Activated T-helper 1 cell treated with Interleukin-2 at 50 U/mL for 16 hours (primary cell): Measurements from ENCODE around the gene PPP1R14C.

Experiments
- DNase-seq: peaks from one replicate; pipeline ENCODE4 v3.0.0-alpha.2; 2020; ENCODE audit warnings: low read depth

PPP1R14C gene

DNA sequence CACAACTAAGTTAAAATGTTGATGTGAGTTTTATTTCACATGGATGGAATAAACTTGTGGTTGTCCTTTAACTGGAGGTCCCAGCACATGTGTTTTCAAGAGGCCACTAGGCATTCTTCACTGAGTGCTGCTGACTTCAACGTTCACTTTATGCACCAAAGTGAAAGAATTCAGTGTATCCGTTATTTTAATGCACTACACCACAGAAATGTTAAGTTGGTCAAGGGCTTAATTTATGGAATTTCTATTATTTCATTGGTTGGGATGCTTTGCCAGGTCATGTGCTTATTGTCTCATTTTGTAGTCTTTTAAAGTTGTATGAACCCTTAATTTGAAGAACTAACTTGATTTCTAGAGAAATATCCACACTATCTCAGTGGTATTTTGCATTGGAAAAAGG lies 106.4 kb downstream of the PPP1R14C start:
- no peak for DNase-seq

DNA sequence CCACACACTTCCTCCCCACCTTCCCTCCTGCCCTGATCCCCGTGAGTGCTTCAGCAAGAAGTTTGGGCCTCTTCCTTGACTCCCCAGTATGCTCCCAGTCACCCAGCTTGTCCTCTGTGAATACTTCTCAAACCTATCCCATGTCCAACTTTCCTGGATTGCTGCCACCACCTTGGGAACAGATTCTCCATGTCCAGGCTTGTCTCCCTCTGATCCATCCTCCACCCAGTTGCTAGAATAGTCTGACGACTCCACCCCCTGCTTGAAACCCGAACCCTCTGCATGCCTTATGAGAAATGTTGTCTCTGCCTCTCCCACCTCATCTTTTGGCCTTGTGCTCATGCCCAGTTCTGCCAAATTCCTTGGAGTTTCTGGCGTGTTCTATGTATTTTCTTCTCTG lies 108.0 kb downstream of the PPP1R14C start:
- DNase-seq: no peak

DNA sequence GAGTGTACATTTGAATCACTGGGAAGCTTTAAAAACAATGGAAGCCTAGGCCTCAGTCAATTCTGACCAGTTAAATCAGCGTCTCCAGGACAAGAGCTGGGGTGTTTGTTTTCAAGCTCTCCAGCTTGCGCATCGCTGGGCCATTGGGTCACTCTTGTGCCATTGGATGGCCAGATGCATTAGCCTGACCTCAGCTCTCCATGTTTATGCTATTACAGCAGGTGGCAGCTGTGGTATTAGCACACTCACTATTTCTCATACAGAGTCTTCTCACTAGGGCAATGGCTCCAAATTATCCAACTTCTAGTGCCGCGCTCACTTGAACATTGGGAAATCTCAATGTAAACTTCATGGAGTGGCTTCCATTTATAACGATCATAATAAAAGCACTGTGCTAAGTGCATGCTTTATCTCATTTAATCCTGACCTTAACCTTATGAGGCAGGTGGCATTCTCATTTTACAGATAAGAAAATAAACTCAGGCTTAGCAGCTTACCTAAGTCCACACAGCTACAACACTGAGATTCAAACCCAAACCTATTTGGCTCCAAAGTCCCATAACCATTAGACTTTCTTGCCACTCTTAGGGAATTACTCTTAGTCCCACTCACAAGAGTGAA lies 108.8 kb downstream of the PPP1R14C start:
- DNase-seq: no peak

DNA sequence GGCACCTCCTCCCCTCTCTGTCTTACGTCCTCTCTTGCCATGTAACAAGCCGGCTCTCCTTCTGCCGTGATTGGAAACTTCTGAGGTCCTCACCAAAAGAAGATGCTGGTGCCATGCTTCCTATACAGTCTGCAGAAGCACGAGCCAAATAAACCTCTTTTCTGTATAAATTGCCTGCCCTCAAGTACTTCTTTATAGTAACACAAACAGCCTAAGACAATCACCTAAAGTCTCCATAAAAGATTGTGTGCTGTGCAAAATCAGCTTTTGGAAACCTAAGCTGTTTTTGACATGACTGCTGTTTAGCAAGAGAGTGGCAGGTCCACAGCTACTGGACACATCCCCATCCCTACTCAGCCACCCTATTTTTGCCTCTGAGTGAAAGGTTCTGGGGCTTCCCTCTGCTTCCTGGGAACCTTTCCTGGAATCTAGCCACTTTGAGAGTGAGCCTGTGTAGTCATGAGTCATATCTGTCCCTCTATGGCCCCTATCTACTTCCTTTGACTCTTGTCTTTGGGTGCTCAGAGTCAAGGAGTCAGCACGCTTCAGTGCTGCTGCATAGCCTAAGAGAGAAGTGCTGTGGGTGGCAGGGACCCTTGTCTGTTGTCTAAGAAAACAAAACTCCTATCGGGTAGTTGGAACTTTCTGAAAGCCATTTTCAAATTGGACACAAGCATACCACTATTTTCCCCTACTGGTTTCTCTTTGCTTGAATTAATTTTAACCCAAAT lies 110.0 kb downstream of the PPP1R14C start:
- DNase-seq: no peak

DNA sequence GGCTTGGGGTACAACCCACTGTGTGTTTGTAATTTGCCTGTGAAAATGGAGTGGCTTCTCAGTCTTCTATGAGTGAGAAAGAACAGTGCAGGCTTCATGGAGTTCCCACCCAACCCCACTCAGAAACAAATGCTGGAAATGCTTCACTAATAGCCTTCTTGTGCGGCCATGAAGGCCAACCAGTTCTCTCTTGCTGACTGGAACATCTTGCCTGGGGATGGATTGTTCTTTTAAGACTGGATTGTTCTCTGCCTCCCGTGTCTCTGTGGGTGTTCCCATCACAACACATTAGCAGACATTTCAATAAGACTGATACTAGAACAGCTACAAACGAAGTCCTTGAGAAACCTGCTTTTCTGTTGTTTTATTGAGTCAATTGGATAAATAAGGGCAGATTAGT lies 110.6 kb downstream of the PPP1R14C start:
- no peak for DNase-seq

DNA sequence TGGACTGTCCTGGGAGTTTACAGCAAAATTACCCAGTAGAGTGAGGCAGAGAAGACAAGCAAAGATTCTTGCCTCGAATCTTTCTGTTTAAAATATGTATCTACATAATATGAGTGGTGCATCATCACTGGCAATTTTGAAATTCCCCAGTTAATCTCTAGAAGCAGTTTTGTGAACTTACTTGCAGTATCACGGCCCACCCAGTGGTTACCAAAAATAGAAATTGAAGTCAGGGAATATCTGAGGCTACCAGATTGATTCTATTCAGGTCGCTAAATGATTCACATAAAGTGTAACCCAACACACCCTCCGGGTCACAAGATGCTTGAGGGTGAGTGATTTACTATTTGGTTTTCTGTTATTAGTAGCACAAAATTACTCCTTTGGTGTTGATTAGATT lies 111.9 kb downstream of the PPP1R14C start:
- no peak for DNase-seq

DNA sequence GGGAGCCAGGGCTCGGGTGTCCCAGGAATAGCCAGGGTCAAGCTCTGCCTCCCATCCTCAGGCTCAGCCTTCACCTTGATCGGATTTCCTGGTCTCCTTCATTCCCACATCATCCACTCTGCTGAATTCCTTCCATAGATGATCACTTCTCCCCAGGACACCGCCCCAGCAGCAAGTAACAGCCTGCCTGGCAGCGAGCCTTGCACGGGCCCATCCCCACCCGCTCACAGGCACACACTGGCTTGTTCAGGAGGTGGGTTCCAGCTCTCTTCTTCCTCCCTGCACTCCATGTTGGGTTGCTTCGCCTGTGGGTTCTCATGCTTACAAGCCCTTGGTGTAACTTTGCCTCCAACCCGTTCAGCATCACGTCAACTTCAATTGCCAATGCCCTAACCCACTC lies 113.0 kb downstream of the PPP1R14C start:
- DNase-seq: no peak

DNA sequence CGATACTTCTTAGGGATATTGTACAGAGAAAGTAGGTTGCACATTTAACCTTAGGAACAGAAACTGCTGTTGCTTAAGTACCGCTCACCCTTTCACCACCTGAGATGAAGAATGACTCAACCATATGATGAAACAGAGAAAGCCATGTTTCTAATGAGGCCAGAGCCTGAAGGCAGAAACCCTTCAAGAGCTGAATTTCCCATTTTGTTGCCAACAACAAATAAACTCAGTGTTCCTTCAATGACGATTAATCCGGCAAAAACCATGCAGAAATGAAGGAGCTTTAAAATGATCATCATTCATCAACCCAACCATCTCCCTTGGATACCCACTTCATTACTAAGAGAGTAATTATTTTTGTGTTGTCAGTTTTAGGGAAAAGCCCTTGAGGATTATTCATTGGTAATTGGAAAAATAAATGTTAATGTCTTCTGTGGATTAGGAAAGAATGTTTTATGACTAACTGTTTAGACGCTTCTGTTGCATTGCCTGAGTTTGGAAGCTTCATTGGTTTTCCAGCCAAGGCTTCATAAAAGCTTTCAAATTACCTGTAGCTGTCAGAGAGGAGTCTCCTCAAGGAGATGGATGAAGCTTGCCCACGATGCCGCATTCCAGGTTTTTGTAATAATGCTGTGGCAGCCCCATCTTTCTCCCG lies 113.9 kb downstream of the PPP1R14C start:
- no peak for DNase-seq

DNA sequence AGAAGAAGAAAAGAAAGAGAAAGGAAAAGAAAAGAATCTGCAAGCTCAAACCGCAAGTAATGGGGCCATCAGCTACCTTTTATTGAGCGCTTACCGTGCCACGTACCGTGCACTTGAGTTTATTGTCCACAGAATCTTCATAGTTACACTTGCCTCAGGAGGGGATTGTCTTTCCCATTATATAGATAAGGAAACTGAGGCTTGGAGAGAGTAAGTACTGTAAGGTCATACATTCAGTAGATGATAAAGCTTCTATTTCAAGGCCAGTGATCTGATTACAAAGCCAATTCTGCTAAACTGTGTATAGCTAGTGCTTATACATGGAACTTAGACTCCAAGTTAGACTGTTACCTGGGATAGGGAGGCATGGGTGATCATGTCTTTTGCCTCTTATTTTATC lies 115.5 kb downstream of the PPP1R14C start:
- no peak for DNase-seq

DNA sequence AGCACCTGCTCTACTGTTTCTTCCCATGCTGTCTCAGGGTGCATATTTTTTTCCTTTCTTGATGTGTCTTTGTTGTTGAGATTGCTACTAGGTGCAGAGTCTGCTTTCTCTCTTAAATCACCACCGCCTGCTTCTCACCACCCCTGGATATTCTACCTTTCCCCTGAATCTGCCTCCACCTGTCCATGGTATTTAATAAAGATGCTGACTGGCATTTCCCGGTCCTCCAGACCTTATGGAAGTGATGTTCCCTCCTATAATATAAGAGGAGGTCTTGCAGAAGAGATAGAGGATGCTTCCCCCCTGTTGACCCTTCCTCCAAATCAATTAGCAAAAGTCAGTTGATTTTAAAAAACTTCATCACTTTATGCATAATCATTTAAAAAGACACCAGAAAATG lies 118.1 kb downstream of the PPP1R14C start:
- no peak for DNase-seq

DNA sequence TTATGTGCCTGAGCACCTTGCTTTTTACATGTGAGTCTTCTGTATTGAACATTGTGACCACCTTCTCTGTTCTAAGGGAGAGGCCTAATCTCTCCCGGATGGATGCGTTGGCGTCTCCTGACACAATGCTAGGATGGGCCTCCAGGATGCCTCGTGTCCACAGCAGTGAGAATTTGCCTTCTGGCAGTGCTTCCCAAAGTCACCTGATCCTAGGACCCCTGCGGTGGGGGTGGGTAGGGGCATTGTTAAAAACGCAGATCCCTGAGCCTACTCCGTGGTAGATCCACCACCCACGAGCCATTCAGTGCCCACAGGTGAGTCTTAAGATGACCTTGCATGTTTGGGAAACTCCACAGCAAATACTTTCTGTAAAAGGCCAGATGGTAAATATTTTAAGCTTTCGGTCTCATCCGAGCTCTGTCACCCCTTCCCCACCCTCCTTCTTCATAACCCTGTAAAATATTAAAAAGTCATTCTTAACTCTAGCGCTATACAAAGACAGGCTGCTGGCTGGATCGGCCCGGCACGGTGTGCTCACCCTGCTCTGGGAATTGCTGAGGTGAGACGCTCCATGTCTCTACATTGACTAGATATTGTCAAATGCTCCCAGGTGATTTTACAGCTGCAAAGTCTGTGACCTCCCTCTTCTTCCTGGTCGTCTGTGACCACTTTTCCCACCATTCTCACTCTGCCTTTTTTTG lies 119.3 kb downstream of the PPP1R14C start:
- DNase-seq: no peak

DNA sequence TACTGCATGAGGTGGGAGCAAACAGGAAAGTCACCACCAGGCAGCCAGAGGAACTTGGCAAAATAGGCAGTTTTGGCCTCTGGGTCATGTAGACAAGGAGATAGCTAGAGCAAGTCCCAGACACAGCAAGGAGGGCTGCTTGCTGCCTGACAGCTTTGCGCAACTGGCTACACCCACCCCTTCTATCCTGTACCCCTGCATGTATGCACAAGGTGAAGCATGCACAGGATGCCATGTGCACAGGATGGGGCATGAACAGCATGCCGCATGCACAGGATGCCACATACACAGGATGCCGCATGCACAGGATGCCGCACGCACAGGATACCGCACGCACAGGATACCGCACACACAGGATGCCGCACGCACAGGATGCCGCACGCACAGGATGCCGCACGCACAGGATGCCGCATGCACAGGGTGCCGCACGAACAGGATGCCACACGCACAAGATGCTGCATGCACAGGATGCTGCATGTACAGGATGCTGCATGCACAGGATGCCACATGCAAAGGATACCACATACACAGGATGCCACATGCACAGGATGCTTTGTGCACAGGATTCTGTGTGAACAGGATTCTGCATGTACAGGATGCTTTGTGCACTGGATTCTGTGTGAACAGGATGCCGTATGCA lies 121.0 kb downstream of the PPP1R14C start:
- DNase-seq: peak; percentile 3

DNA sequence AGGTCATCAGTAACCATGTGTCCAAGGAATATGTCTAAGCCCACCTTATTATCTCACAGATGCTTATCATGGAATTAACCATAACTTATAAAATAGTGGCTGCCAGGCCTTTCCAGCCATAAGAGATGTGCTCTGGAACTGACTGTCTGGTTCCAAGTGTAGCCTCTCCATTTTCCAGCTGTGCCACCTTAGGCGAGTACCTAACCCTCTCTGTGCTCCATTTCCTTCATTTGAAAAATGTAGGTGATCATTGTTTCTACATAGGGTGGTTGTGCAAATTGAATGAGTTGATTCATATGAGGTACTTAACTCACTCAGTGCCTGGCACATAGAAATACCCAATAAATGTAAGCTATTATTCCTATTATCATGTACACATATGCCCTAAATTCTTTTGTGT lies 123.5 kb downstream of the PPP1R14C start:
- DNase-seq: no peak

DNA sequence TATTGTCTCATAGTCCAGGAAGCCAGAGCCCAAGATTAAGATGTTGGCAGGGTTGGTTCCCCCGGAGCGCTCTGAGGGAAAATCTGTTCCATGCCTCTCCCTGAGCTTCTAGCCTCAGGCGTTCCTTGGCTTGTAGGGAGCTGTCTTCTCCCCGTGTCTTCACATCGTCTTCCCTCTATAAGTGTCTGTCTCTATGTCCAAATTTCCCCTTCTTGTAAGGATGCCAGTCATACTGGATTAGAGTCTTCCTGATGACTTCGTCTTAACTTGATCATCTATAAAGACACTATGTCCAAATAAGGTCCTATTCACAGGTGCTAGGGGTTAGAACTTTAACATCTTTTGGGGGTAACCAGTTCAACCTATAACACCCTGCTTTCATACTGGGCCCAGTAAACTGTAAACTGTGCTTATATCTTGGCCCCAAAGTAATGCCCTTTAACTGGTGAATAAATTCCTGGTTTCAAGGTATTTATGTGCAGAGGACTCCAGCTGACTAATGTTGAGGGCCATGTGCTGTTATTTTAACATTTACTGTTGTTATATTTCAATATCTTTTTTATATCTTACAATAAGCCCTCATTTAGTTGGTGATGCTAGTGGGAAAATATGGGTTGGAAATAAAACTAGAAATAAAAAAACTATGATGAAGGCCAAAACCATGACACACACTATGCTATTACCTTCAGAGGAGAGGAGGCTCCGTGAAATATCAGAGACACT lies 124.3 kb downstream of the PPP1R14C start:
- no peak for DNase-seq

DNA sequence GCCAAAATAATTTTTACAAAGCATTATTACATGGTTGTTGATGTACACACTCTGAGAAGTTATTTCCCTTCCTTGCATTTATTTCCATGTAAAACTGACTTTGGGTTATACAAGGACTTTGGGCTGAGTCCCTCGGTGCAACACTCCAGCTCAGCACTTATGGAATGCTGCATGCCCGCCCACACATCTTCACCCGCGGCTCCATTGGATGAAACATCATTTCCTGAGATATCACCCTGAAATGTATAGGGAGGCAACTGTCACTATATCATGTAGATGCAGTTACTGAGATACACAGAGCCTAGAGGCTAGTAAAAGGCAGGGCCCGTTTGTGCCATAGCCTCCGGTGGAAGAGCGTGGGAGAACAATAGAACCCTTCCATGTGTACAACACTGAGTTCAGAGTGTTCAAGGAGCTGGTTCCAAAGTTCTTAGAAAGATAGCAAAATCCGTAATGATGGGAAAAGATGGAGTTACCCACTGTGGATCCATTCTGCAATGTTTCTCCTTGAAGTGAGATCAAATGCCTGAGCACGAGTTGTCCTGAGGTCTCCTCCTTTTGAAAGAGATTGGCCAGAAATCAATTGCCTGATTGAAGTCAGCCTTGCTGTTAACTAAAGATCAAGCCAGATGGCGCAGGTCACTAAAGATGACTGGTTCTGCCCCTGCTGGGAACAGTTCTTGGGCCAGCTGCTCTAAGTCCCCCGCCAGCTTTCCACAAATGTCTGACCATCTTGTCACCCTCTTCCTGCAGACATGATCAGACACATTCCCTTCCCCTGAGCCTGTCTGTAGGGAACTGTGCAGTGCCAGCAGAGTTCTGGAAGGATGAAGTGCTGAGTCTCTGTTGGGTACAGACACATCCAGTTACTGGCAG lies 125.1 kb downstream of the PPP1R14C start:
- no peak for DNase-seq

DNA sequence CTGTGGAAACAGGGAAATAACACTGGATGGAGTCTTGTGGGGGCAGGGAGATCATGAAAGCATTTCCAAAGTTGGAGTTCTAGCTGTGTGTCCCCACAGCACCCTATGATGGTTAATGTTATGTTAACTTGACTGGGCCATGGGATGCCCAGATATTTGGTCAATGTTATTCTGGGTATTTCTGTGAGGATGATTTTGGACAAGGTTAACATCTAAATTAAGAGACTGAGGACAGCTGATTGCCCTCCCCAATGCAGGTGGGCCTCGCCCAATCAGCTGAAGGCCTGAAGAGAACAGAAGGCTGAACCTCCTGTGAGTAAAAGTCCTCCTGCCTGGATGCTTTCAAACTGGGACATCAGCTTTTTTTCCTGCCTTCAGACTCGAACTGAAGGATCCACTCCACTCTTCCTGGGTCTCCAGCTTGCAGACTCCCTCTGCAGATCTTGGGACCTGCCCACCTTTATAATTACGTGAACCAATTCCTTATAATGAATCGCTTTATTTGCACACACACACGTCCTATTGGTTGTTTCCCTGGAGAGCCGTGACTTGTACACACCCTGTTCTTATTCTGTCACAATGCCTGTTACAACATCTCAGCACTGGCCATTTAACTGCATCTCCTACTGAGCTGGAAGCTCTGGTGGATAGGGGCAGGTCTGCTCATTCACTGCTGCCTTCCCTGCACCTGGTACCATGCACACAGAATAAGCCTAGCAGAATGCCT lies 126.4 kb downstream of the PPP1R14C start:
- DNase-seq: no peak

DNA sequence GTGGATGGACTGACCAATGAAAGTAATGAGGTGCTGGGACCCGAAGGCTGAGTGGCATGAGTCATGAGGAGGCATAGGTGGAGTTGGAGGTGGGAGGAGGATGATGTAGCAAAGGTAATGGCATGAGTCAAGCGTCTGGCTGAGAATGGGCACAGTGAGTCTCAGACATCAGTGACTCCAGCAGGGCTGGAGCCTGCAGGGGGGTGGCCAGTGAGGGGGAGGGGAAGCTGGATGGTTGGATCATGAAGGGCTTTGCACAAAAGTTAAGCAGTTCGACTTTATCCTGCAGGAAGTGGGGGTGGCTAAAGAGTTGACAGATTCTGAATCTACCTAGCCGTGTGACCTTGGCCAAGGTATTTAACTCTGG lies 127.0 kb downstream of the PPP1R14C start:
- no peak for DNase-seq

DNA sequence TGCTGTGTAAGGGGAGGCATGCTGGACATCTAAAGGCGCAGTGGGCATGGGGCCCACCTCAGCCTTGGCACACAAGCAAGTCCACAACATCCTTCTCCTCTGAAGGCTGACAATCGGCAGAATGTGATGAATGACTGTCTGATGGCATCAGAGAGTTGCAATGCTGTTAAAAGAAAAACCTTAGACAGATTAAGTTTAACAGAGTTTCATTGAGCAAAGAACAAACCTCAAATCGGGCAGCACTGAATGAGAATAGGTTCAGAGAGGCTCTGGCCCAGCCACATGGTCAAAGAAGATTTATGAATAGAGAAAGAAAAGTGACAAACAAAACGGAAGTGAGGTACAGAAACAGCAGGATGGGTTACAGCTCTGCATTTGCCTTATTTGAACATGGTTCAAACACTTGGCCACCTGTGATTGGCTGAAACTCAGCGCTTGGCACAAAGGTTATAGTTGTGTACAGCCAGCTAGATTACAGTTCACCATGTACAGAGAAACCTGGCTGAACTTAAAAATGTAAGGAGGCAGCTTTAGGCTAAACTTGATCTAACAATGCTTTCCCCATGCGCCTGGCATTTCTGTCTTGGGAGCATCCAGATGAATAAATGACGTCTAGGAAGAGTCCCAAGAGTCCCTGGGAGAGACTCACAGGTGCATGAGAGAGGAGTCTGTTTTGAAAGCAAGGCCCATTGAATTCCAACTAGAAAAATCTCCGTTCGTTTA lies 127.6 kb downstream of the PPP1R14C start:
- DNase-seq: no peak

DNA sequence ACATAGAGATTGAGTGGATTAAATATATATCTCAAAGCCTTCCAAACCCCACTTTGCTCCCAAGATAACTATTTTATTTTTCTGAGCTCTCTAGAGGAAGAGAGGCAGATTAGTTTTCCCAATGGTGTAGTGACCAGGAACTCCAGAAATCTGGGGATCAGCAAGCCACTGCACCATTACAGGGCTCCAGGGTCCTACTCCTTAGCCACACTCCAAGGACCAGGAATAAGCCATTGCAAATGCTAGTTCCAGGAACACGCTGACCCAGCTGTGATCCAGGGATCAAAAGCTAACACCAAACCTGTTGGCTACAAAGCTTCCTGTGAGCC lies 128.3 kb downstream of the PPP1R14C start:
- no peak for DNase-seq
